ENCODE data around the gene KIF13A.

- TF ChIP-seq POLR2A (IDR thresholded peaks at IDR 0.05; ENCODE audit: low read depth, low read length) (no peak), TAF1 (IDR thresholded peaks at IDR 0.05; ENCODE audit: borderline replicate concordance, low read depth, low read length) (no peak), POLR2AphosphoS5 (IDR thresholded peaks at IDR 0.05; ENCODE audit: low read depth, low read length) (no peak)
Observed at GRCh38 chr6:17758119-17758518, 229.3 kb downstream of the KIF13A start.

Data from GM12892 (cell line).